ENCODE results near the gene SMPD1.

Gene SMPD1

GRCh38 chr11:6414874-6415328, 24.6 kb downstream of the SMPD1 start:
- DNase-seq (ENCODE audit: low spot score): no peak

GRCh38 chr11:6415797-6416196, 25.5 kb downstream of the SMPD1 start:
- no peak for DNase-seq (ENCODE audit: low spot score)

- no peak for DNase-seq (ENCODE audit: low spot score)
Measured at GRCh38 chr11:6417907-6418556, 27.8 kb downstream of the SMPD1 start.

- no peak for DNase-seq (ENCODE audit: low spot score)
Measured at GRCh38 chr11:6418557-6419008, 28.3 kb downstream of the SMPD1 start.

GRCh38 chr11:6419009-6419631, 28.8 kb downstream of the SMPD1 start, which contains the start of gene APBB1:
APBB1 (minus strand) TSS chr11:6419094; CDS start chr11:6411347, 7,747 bp downstream.
- DNase-seq (ENCODE audit: low spot score): peak; percentile 82

- no peak for DNase-seq (ENCODE audit: low spot score)
Measured at GRCh38 chr11:6420677-6421076, 30.4 kb downstream of the SMPD1 start.

GRCh38 chr11:6427516-6427915, 37.2 kb downstream of the SMPD1 start:
- no peak for DNase-seq (ENCODE audit: low spot score)

- DNase-seq (ENCODE audit: low spot score): peak; percentile 93
Measured at GRCh38 chr11:6431861-6432260, 41.6 kb downstream of the SMPD1 start.

- DNase-seq (ENCODE audit: low spot score): no peak
Measured at GRCh38 chr11:6433998-6434660, 43.9 kb downstream of the SMPD1 start.

GRCh38 chr11:6437423-6437822, 47.1 kb downstream of the SMPD1 start:
- DNase-seq (ENCODE audit: low spot score): no peak

- DNase-seq (ENCODE audit: low spot score): no peak
Measured at GRCh38 chr11:6437993-6438392, 47.7 kb downstream of the SMPD1 start.

GRCh38 chr11:6438979-6439571, 48.8 kb downstream of the SMPD1 start:
- DNase-seq (ENCODE audit: low spot score): peak; percentile 73

- no peak for DNase-seq (ENCODE audit: low spot score)
Measured at GRCh38 chr11:6440906-6441358, 50.7 kb downstream of the SMPD1 start, which contains the start of gene HPX. HPX (minus strand) TSS chr11:6440987; CDS start chr11:6440963, 24 bp downstream.

- no peak for DNase-seq (ENCODE audit: low spot score)
Measured at GRCh38 chr11:6442441-6442840, 52.2 kb downstream of the SMPD1 start.

GRCh38 chr11:6443269-6444003, 53.2 kb downstream of the SMPD1 start:
- peak; percentile 81 for DNase-seq (ENCODE audit: low spot score)

Measured in AG08395 (cell line).